Omental fat pad (tissue), 4 donors: ENCODE measurements around the gene INSRR. TPM values are rescaled to one million over a fixed set of nuclear protein-coding genes. Genes with fewer than 3 reads are reported as not detected.

Source experiments
- ATAC-seq: fragments of 150-250 bp; one replicate; pipeline ENCODE4 v1.9.1; 2016; ENCODE audit warnings: mild to moderate bottlenecking, moderate library complexity; ENCODE audit not compliant: low FRiP score
- DNase-seq: peaks from one replicate; pipeline ENCODE4 v3.0.0-alpha.2; 2019; ENCODE audit warnings: low spot score
- CTCF ChIP-seq, 3 donors: fragments of 450-650 bp; IDR thresholded peaks; one replicate each; pipeline ENCODE4 v1.5.1; 2016 to 2017; ENCODE audit warnings: antibody characterized with exemption in 3 of 3, mild to moderate bottlenecking in 3 of 3, moderate library complexity in 2 of 3
- total RNA-seq, 4 donors: library from RNA; depleted of rRNA; stranded (reverse); fragments of >200 nt; gene quantifications; one replicate each; pipeline ENCODE4 v1.1.0, GENCODE V29; 2016

INSRR gene
- total RNA-seq, 4 donors from 2014 or later: 0.06 to 0.12 (median 0.09) TPM; not detected in 1

DNA sequence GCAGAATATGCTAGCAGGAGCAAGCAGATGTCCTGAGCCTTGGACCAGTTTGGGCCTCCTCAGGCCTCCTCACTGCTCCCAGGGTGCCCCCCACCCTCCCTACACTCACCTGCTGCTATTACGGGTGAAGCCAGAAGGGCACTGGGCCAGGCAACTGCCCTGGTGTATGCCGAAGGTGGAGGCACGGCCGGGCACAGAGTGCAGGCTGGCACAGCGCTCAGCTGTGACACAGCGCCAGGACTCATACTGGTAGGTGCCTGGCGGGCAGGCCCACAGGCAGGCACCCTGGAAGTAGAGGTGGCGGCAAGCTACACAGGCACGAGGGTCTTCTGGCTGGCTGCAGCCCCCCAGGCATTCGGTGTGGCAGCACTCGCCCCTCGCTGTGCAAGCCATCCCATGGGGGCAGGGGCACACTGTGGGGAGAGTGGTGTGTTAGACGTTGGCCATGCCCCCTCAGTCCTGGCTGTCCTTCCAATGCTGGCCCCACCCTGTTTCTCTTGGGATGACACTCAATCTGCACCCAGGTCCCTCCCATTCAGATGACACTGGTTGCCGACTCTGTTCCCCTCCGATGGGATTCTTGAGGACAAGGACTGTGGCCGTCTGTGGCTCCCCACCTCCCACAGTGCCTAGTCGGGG lies 7.0 kb downstream of the INSRR start:
- no peak for DNase-seq
- ATAC-seq: no peak
- TF ChIP-seq CTCF (IDR thresholded peaks at IDR 0.05): no peak

- ATAC-seq (no peak), DNase-seq (no peak)
- no peak for TF ChIP-seq CTCF (IDR thresholded peaks at IDR 0.05)
Observed at GRCh38 chr1:156849151-156849496, 9.8 kb downstream of the INSRR start.

DNA sequence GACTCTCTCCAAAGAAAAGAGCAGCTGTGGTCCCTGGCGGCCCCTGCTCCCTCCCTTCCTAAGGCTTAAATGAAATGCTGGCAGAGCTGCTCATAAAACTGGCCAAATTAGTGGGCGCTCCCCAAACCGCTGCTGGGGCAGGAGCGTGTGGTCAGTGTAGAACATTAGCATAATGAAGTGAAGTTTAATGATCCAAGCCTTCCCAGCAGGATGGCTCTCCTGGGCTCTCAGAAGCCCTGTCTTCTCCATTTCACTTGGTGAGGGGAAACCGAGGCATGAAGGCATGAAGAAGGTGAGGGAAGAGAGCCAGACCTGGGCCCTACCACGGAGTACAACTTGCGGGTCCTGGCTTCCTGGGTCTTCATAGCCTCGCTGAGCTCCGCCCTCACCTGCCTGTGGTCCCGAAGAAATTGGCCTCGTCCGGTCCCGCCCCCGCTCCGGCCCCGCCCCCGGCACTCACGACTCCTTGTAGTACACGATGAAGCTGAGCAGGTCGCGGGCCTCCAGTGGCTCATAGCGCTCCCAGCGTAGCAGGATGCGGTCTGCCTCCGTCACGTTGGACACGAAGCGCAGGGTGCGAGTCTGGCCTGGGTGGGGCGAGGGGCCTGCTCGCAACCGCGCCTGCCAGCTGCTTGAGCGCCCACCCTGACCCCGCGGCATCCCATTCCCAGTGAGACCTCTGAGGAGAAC lies 10.3 kb downstream of the INSRR start:
- no peak for TF ChIP-seq CTCF (IDR thresholded peaks at IDR 0.05)
- no peak for DNase-seq
- ATAC-seq: no peak

DNA sequence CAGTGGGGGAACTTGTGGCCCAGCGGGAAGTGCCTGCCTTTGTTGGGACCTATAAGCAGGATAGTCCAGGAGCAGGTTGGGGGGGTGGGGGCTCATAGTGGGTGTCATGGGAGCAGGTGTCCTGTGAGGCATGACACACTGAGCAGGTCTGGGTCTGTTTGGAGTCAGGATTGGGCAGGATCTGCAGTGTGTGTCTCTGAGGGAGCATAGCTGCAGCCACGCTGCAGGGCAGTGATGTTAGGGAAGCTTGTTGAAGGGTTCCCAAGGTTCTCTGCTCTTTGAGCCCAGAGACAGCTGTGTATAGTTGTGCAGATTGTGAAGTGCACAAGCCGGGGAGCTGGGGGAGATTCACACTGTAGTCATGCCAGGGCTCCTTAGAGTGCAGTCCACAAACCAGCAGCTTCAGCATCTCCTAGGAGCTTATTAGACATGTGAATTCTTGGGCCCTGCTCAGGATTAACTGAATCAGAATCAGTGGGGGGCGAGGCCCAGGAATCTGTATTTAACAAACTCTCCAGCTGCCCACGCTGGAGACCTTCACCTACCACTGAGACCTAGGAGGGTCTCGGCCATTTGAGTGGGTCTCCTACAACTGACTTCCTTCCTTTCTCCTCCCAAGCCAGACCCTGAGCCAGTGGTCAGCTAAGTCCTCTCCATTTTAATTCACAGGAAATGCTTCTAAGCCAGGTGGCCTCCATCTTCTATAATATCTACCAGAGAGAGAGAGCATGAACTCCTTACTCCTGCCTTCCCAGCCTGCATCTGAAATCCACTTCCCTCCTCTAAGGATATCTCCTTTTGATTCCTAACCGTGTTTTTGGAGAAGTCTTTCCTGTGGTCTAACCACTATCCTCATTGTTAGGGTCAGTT lies 11.1 kb downstream of the INSRR start:
- no peak for TF ChIP-seq CTCF (IDR thresholded peaks at IDR 0.05)
- no peak for DNase-seq
- ATAC-seq: no peak

- TF ChIP-seq CTCF (IDR thresholded peaks at IDR 0.05): no peak
- ATAC-seq (no peak), DNase-seq (no peak)
Observed at GRCh38 chr1:156846643-156847042, 12.3 kb downstream of the INSRR start.

DNA sequence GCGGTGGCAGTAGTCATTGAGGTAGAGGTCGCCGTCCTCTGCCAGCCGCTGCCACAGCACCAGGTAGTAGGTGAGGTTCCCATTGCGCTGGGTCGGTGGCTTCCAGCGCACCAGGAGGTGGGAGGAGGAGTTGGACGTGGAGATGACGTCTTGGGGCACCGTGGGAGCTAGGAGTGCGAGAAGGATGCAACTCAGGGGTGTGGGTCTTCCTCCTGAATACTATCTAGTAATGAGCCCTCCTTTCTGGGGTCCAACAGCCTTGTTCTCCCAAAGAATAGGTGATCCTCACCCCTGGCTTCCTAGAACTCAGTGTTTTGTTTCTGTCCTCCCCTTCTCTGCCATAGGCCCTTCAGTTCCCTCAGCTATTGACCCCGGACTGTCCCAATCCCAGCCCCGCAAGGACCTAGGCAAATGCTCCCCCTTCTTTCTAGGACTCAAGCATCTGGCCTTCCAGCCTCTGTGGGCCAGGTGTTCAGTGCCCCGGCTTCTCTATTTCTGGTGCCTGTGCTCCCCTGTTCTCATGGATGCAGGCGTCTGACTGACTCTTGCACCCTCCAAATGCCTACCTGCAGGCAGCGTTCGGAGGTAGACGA lies 12.9 kb downstream of the INSRR start:
- DNase-seq (no peak), ATAC-seq (no peak)
- no peak for TF ChIP-seq CTCF (IDR thresholded peaks at IDR 0.05)
